ENCODE data around the gene DCTN5. TPM values are rescaled to one million over a fixed set of nuclear protein-coding genes. Genes with fewer than 3 reads are reported as not detected.
"Not testable (repeated sequence)": the region's sequence is repeated elsewhere in the genome, so short reads cannot be mapped to it uniquely, and the experiment has no call there.

DCTN5 gene
- total RNA-seq, 2 donors from 2014 or later, result 14.3 to 23.4 TPM

GRCh38 chr16:23710008-23710407 lies 68.7 kb downstream of the DCTN5 start:
- H3K27ac ChIP-seq, result no peak overlapping the region
- no peaks in the 10 kb centered on the region for H3K36me3 ChIP-seq (replicated peaks in 1 of 2; ENCODE audit: insufficient read depth in 1 of 2, low read depth in 2 of 2)
- TF ChIP-seq, protein P1, sequence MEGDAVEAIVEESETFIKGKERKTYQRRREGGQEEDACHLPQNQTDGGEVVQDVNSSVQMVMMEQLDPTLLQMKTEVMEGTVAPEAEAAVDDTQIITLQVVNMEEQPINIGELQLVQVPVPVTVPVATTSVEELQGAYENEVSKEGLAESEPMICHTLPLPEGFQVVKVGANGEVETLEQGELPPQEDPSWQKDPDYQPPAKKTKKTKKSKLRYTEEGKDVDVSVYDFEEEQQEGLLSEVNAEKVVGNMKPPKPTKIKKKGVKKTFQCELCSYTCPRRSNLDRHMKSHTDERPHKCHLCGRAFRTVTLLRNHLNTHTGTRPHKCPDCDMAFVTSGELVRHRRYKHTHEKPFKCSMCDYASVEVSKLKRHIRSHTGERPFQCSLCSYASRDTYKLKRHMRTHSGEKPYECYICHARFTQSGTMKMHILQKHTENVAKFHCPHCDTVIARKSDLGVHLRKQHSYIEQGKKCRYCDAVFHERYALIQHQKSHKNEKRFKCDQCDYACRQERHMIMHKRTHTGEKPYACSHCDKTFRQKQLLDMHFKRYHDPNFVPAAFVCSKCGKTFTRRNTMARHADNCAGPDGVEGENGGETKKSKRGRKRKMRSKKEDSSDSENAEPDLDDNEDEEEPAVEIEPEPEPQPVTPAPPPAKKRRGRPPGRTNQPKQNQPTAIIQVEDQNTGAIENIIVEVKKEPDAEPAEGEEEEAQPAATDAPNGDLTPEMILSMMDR (IDR thresholded peaks at IDR 0.05), result no peak
- TF ChIP-seq POLR2A (IDR thresholded peaks at IDR 0.05), result no peak
- intact Hi-C loops (cut with DNase I), result no loop called here
- no peak overlapping the region for H3K4me3 ChIP-seq
- no peaks in the 10 kb centered on the region for H3K4me1 ChIP-seq
- 51% methylated on average over 2 of the region's 2 CpGs for WGBS, 2 donors
- no peaks in the 10 kb centered on the region for H3K27me3 ChIP-seq
- DNase-seq (no peak), ATAC-seq (no peak)
- peaks cover 0 to 12% (median 0%) of the 10 kb centered on the region in 3 donors for H3K9me3 ChIP-seq

- DNase-seq, result no peak
- H3K27ac ChIP-seq, result no peak overlapping the region
- H3K27me3 ChIP-seq, result no peaks in the 10 kb centered on the region
- intact Hi-C loops (cut with DNase I), result no loop called here
- peaks cover 0 to 12% (median 0%) of the 10 kb centered on the region in 3 donors for H3K9me3 ChIP-seq
- no peak for ATAC-seq
- 73 to 87% methylated on average over 3 of the region's 3 CpGs for whole genome bisulfite sequencing, 2 donors
- H3K4me1 ChIP-seq, result no peaks in the 10 kb centered on the region
- H3K4me3 ChIP-seq, result no peak overlapping the region
- H3K36me3 ChIP-seq (replicated peaks in 1 of 2; ENCODE audit: insufficient read depth in 1 of 2, low read depth in 2 of 2), result no peaks in the 10 kb centered on the region
- TF ChIP-seq POLR2A (IDR thresholded peaks at IDR 0.05), result no peak
- TF ChIP-seq, protein P1 (IDR thresholded peaks at IDR 0.05), result no peak
These were observed 69.2 kb downstream of the DCTN5 start for GRCh38 chr16:23710504-23710903.

DNA sequence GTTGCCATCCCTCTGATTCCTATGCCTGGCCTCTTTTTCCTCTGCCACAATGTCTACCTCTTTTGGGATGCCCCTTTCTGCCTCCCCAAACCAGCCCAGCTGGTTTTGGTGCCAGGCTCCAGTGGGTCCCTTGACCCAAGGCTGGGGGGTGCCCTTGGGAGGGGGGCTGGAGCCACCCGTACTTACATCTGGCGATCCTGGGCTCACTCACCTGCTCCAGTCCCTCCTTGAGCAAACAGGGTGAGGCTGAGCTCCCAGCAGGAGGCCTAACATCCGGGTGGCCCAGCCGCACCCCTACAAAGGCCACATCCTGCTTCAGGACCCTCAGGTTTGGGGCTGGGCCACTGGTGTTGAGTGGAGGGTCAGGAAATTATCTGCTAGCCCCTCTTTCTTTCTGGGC lies 70.5 kb downstream of the DCTN5 start:
- no peak overlapping the region for H3K27ac ChIP-seq
- ATAC-seq, result no peak
- intact Hi-C loops (cut with DNase I), result no loop called here

DNA sequence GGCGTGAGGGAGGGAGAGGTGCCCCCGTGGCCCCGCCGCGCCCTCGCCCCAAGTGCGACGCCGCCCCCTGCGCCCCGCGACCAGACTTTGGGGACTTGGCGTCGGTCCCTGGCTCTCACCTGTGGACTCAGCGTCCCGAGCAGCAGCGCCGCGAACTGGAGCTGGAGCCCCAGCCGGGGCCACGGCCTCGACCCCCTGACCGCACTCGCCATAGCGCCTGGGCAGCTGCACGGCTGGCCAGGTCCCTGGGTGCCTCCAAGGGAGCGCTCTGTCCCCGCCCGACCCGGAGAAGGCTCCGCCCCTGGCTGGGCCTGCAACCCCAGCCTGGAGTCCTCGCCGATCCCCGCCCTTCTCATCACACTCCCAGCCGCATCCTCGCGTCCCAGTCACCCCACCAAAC lies 71.7 kb downstream of the DCTN5 start, which contains the start of gene ERN2:
TSS of gene ERN2 (minus strand) at position 247 of the 400 bp plus-strand sequence. CDS start at position 212, 35 bp downstream.
- Histone ChIP-seq H3K27me3 (no peaks in the 10 kb centered on the region), H3K27ac (no peak within 1 kb of the TSS), H3K36me3 (replicated peaks in 1 of 2; ENCODE audit: insufficient read depth in 1 of 2, low read depth in 2 of 2) (no peaks in the 10 kb centered on the region), H3K4me3 (no peak within 1 kb of the TSS), H3K4me1 (no peaks in the 10 kb centered on the region), H3K9me3 (peaks cover 0 to 12% (median 0%) of the 10 kb centered on the region in 3 donors)
- DNase-seq (no peak), ATAC-seq (no peak)
- WGBS, 2 donors, result 1 to 3% methylated on average over 10 to 37 of the region's 37 CpGs
- TF ChIP-seq, protein P1 (IDR thresholded peaks at IDR 0.05), result no peak
- no peak for TF ChIP-seq POLR2A (IDR thresholded peaks at IDR 0.05)
- intact Hi-C loops (cut with DNase I), result no loop called here

More for the DNA sequence above, 70.5 kb downstream of the DCTN5 start:
- H3K27me3 ChIP-seq, result no peaks in the 10 kb centered on the region
- 43% methylated on average over 4 of the region's 4 CpGs; no CpG with 5 or more reads in 1 of the 2 donors for WGBS, 2 donors
- H3K9me3 ChIP-seq, result peaks cover 0 to 12% (median 0%) of the 10 kb centered on the region in 3 donors
- TF ChIP-seq, protein P1 (IDR thresholded peaks at IDR 0.05), result no peak
- no peak for TF ChIP-seq POLR2A (IDR thresholded peaks at IDR 0.05)
- H3K4me3 ChIP-seq, result no peak overlapping the region
- H3K4me1 ChIP-seq, result no peaks in the 10 kb centered on the region
- DNase-seq, result no peak
- H3K36me3 ChIP-seq (replicated peaks in 1 of 2; ENCODE audit: insufficient read depth in 1 of 2, low read depth in 2 of 2), result no peaks in the 10 kb centered on the region

GRCh38 chr16:23716484-23716883 lies 75.2 kb downstream of the DCTN5 start:
- intact Hi-C loops (cut with DNase I), result no loop called here
- no peak overlapping the region for H3K27ac ChIP-seq
- TF ChIP-seq POLR2A (IDR thresholded peaks at IDR 0.05), result no peak
- TF ChIP-seq, protein P1 (IDR thresholded peaks at IDR 0.05), result no peak
- 67 to 73% methylated on average over 5 of the region's 5 CpGs for WGBS, 2 donors
- DNase-seq, result no peak
- no peak for ATAC-seq
- no peaks in the 10 kb centered on the region for H3K36me3 ChIP-seq (replicated peaks in 1 of 2; ENCODE audit: insufficient read depth in 1 of 2, low read depth in 2 of 2)
- H3K27me3 ChIP-seq, result no peaks in the 10 kb centered on the region
- H3K4me1 ChIP-seq, result no peaks in the 10 kb centered on the region
- no peak overlapping the region for H3K4me3 ChIP-seq
- no peaks in the 10 kb centered on the region for H3K9me3 ChIP-seq

DNA sequence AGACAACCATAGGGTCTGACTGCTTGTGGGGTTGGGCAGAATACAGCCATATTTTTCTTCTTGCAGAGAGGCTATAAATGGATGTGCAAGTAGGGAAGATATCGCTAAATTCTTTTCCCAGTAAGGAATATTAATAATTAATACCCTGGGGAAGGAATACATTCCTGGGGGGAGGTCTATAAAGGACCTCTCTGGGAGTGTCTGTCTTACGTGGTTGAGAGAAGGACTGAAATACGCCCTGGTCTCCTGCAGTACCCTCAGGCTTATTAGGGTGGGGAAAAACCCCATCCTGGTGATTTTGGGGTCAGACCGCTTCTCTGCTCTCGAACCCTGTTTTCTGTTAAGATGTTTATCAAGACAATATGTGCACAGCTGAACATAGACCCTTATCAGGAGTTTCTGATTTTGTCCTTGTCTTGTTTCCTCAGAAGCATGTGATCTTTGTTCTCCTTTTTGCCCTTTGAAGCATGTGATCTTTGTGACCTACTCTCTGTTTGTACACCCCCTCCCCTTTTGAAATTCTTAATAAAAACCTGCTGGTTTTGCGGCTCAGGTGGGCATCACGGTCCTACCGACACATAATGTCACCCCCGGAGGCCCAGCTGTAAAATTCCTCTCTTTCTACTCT lies 81.5 kb downstream of the DCTN5 start:
- H3K4me3 ChIP-seq; DNase-seq; H3K36me3 ChIP-seq (replicated peaks in 1 of 2; ENCODE audit: insufficient read depth in 1 of 2, low read depth in 2 of 2); H3K9me3 ChIP-seq; H3K27ac ChIP-seq; intact Hi-C loops (cut with DNase I); H3K27me3 ChIP-seq; H3K4me1 ChIP-seq; ATAC-seq: not testable (repeated sequence)
- 52 to 63% methylated on average over 9 of the region's 9 CpGs for WGBS, 2 donors

Measured in body of pancreas (tissue), 4 donors.